NT2/D1 (cell line): Measurements from ENCODE around the gene MRPS9.

Source experiments
- DNase-seq: peaks from one replicate; pipeline ENCODE4 v3.0.0-alpha.2; 2011; ENCODE audit warnings: low read depth, low spot score
- H3K27me3 ChIP-seq: 2 replicates; pipeline ENCODE4 v1.6.0; 2011; ENCODE audit warnings: mild to moderate bottlenecking; ENCODE audit not compliant: insufficient read length, insufficient read depth
- H3K36me3 ChIP-seq: 2 replicates; pipeline ENCODE4 v1.6.1; 2011; ENCODE audit warnings: mild to moderate bottlenecking, low read length, mixed read lengths; ENCODE audit not compliant: insufficient read depth, insufficient read length
- H3K4me1 ChIP-seq: 2 replicates; pipeline ENCODE4 v1.5.1; 2011; ENCODE audit not compliant: insufficient read depth, insufficient read length
- H3K4me3 ChIP-seq: 2 replicates; pipeline ENCODE4 v1.5.1; 2011; ENCODE audit warnings: low read depth; ENCODE audit not compliant: insufficient read length
- H3K9ac ChIP-seq: 2 replicates; pipeline ENCODE4 v1.6.0; 2011; ENCODE audit warnings: low read depth; ENCODE audit not compliant: insufficient read length
- H3K9me3 ChIP-seq: 2 replicates; pipeline ENCODE4 v1.5.1; 2011; ENCODE audit warnings: mild to moderate bottlenecking, low read length; ENCODE audit not compliant: insufficient read depth
- SUZ12 ChIP-seq: IDR thresholded peaks from 2 replicates; pipeline ENCODE4 v1.6.1; 2011; ENCODE audit not compliant: insufficient read length, insufficient read depth; ENCODE audit errors: extremely low read depth
- YY1 ChIP-seq: IDR thresholded peaks from 2 replicates; pipeline ENCODE4 v1.6.1; 2011; ENCODE audit not compliant: insufficient read length, insufficient read depth
- ZNF274 ChIP-seq: IDR thresholded peaks from 2 replicates; pipeline ENCODE4 v1.6.1; 2011; ENCODE audit warnings: mild to moderate bottlenecking, low read depth, low read length

MRPS9 gene

DNA sequence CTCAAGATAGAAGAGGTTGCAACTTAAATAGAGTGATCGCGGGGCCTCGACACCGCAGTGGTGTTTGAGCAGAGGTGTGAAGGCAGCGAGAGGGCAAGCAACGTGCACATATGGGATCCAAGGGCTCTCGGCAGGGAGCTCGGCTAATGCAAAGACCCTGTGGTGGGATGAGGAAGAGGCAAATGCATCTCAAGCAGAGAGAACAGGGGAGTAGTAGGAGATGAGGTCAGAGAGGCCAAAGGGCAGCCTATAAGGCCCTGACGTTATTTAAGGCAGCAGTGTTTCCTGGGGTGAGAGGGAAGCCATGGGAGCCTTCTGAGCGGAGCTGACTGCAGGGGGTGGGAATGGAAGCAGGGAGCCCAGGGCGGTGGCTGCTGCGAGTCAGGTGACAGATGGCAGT, 74.5 kb downstream of the MRPS9 start:
- Histone ChIP-seq H3K4me3 (no peak overlapping the region), H3K9me3 (no peaks in the 10 kb centered on the region), H3K27me3 (peaks cover 24% of the 10 kb centered on the region), H3K9ac (no peak overlapping the region), H3K36me3 (no peaks in the 10 kb centered on the region), H3K4me1 (no peaks in the 10 kb centered on the region)
- DNase-seq = no peak
- TF ChIP-seq ZNF274 = no peak
- no peak for TF ChIP-seq SUZ12
- no peak for TF ChIP-seq YY1

DNA sequence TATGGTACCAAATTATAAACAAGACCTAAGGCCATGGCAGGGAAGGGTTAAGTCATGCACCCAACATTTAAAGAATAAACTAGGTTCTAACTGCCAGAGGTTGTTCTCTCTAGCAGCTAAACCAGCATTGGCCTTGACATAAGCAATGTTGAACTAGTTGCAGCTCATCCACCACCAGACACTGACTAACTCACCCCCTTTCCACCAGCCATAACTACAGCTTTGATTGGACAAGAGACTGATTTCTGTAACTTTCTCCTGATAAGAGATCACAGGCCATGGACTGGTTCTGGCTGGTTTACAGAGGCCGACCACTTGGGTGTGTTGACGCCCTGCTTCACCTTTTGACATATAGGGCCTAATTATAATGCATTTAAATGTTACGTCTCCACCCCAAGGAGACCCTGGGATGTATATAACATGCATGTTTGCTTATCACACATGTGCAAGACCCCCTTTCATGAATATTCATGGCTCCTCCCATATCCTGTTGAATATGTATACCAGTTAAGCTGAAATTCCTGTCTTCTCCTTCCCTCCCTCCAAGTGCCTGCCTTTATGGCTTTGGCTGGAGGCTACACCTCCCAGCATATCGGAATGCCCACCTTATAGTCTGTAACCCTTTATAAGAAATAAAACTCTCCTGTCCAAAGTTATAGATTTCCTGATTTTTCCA, 75.9 kb downstream of the MRPS9 start:
- no peaks in the 10 kb centered on the region for H3K4me1 ChIP-seq
- no peak overlapping the region for H3K9ac ChIP-seq
- H3K9me3 ChIP-seq = no peaks in the 10 kb centered on the region
- DNase-seq = no peak
- no peaks in the 10 kb centered on the region for H3K36me3 ChIP-seq
- TF ChIP-seq SUZ12 (no peak), YY1 (no peak), ZNF274 (no peak)
- peaks cover 16% of the 10 kb centered on the region for H3K27me3 ChIP-seq
- H3K4me3 ChIP-seq = no peak overlapping the region

DNA sequence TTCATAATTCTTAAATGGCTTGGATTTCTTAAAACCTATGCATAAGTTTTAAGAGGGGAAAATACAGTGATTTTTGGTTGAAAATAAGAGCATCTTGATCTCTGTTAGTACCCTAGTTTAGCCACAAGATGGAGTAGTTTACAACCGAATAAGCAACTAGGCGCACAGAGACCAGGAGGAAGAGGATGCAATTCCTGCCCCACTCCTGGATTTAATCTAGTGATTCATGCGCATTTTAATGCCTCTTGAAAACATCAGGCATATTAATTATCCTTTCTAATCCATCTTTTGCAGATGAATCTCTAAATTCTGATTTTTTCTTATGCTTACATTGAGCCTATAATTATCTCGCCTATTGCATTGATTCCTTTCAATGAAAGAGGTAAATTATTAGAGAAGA, 76.7 kb downstream of the MRPS9 start:
- TF ChIP-seq YY1 (no peak), ZNF274 (no peak), SUZ12 (no peak)
- Histone ChIP-seq H3K9me3 (no peaks in the 10 kb centered on the region), H3K36me3 (no peaks in the 10 kb centered on the region), H3K9ac (no peak overlapping the region), H3K4me3 (no peak overlapping the region), H3K27me3 (peaks cover 16% of the 10 kb centered on the region), H3K4me1 (no peaks in the 10 kb centered on the region)
- DNase-seq = no peak

DNA sequence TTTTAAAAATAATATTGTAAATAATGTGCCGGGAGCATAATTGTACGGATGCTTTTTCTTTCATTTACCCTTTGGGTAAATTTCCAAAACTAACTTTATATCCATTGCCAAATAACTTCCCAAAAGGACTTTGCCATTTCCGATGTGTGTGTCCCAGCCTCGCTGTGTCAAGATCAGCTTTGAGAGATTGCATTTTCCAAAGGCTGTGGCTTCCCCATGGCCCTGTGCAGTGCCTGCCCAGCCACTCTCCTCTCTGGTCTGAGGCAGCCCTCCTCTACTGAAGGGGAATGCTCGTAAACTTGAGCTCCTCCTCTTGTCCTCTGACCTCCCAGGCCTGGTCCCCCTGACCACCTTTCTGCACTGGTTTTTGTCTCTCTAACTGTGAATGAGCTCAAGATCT, 78.5 kb downstream of the MRPS9 start:
- no peak for TF ChIP-seq YY1
- TF ChIP-seq SUZ12 = no peak
- no peak for TF ChIP-seq ZNF274
- no peak overlapping the region for H3K4me3 ChIP-seq
- H3K9ac ChIP-seq = no peak overlapping the region
- H3K9me3 ChIP-seq = no peaks in the 10 kb centered on the region
- H3K4me1 ChIP-seq = no peaks in the 10 kb centered on the region
- H3K27me3 ChIP-seq = peaks cover 5% of the 10 kb centered on the region
- no peaks in the 10 kb centered on the region for H3K36me3 ChIP-seq
- DNase-seq = no peak

DNA sequence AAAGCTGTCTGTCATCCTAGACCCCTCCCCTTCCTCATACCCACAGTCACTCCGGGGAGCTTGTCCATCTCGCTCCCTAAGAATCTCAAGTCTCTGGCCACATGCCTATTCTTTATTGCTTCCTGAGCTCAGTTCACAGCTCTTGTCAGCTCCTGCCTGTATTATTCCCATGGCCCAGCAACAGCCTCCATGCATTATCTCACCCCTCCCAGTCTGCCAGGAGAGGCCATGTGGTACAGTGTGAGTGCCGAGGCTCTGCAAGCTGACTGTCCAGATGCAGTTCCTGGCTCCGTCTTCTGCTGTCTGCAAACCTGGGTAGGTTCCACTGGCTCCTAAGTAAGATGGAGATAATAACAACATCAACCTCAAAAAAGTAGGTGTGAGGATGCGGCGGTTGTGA, 79.7 kb downstream of the MRPS9 start:
- Histone ChIP-seq H3K27me3 (no peaks in the 10 kb centered on the region), H3K4me1 (no peaks in the 10 kb centered on the region), H3K36me3 (no peaks in the 10 kb centered on the region), H3K9ac (no peak overlapping the region), H3K4me3 (no peak overlapping the region), H3K9me3 (no peaks in the 10 kb centered on the region)
- TF ChIP-seq SUZ12 (no peak), ZNF274 (no peak), YY1 (no peak)
- no peak for DNase-seq

DNA sequence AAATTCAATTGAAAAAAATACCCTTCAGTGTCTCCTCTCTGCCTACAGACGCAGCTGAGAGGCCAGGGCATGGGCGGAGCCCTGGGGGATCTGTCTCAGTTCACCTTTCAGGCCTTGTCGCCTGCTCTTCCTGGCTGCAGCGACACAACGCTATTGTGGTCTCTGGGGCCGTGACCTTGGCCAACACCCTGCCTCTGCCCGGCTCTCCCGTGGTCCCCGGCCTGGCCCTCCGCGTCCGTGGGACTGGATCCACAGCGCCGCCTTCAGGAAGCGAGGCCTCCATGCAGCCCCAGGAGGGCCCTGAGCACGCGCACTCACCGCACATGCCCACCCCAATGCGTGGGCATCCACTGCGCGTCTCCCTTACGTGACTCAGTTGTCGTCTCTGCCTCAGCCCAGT, 81.1 kb downstream of the MRPS9 start:
- no peak overlapping the region for H3K9ac ChIP-seq
- TF ChIP-seq SUZ12 = no peak
- TF ChIP-seq YY1 = no peak
- TF ChIP-seq ZNF274 = no peak
- H3K36me3 ChIP-seq = no peaks in the 10 kb centered on the region
- DNase-seq = no peak
- H3K4me3 ChIP-seq = no peak overlapping the region
- no peaks in the 10 kb centered on the region for H3K4me1 ChIP-seq
- H3K9me3 ChIP-seq = no peaks in the 10 kb centered on the region
- no peaks in the 10 kb centered on the region for H3K27me3 ChIP-seq

DNA sequence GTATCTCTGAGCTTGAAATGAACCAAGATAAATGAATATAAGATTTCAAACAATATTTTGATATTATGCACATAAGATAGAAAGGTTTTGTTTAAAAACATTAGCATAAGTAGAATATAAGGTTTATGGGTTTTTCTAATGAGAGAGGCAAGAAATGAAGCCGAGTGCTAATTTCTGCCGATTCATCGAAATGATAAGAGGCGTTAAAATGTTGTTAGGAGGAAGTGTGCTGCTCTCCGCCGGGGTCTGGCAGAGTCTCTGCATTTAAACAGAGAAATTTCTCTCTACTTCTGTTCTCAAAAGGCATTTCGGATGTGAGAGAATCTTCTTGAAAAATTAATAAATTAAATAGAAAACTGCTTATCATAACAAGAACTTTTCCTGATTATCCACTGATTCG, 83.6 kb downstream of the MRPS9 start:
- no peak for TF ChIP-seq YY1
- TF ChIP-seq SUZ12 = no peak
- no peak for TF ChIP-seq ZNF274
- H3K9ac ChIP-seq = no peak overlapping the region
- no peaks in the 10 kb centered on the region for H3K9me3 ChIP-seq
- DNase-seq = no peak
- no peaks in the 10 kb centered on the region for H3K36me3 ChIP-seq
- no peak overlapping the region for H3K4me3 ChIP-seq
- H3K4me1 ChIP-seq = no peaks in the 10 kb centered on the region
- H3K27me3 ChIP-seq = no peaks in the 10 kb centered on the region
